HK-2 (cell line): ENCODE data around the gene PXN.
"Not testable (repeated sequence)": the region's sequence is repeated elsewhere in the genome, so short reads cannot be mapped to it uniquely, and the experiment has no call there.

Source experiments
- DNase-seq: peaks from one replicate; pipeline ENCODE4 v3.0.0-alpha.2; 2018; ENCODE audit not compliant: unreplicated experiment

PXN gene

DNA sequence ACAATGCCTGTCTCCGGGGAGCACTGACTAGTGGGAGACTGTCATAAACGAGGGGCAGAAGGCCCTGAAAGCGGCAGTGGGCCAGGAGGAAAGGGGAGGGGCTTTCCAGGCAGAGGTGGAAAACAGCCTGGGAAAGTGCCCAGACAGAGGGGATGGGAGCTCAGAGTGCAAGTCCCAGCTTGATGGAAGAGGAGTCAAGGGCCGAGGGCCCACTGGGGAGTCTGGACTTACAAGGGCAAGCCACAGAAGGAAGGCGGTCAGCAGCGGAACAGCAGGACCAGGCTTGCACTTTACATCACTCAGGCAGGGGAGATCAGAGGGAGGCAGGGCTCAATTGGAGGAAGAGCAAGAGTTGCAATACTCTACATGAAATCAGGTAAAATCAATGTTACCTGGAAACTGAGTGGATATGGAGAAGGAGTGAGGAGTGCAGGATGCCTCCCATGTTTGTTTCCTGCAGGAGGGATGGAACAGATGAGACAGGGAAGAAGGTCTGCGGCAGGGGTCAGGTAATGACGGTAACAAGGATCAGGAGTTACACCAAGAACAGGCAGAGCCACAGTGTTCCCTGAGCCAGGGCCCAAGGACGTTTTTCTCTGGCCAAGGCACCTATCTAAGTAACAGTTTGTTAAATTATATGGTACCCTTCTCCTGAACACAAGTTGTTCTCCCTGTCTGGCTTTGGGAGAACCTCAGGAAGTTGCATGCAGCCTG lies 23.8 kb downstream of the PXN start:
- DNase-seq = no peak

DNA sequence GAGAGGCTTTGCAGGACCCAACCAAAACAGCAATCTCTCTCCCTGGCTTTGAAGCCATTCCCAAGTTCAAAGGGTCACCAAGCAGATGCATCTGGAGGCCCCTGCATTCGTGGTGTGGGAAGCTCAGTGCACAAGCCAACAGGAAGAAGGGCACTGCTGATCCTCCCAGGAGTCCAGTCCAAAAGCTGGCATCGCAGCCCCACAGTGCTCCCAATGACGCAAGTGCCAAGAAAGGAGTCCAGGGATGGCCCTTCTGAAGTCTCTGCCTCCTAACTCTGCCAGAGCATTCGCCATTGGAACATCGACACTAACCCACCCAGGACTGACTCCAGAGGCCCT lies 25.1 kb downstream of the PXN start:
- no peak for DNase-seq

DNA sequence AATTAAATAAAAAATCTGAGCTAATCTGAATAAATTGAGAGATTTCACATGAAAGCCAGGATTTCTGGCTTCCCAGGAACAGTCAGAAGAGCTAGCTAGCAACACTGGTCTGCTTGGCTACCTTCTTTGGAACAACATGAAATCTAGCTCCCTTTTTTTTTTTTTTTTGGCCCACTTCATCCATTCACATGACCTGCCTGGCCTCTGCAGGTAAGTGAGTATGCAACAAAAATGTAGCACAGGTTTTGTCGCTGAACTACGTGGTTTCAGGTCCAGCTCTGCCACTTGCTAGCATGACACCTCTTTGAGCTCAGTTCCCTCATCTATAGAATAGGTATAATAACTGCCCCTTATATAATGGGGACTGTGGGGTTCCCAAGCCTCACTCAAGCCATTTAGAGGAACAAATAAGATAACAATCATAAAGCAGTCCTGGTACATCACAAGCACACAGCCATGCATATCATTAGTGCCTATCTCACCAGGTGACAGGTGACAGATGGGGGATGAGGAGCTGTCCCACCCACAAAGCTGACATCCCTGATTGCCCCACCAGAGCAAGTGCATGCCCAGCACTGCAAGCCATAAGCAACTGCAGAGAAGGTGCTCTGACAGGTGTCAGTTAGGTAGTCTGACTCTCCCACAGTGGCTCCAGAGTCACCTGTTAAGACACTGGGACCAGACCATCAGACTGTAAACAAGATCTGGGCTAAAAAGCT lies 25.6 kb downstream of the PXN start:
- no peak for DNase-seq

DNA sequence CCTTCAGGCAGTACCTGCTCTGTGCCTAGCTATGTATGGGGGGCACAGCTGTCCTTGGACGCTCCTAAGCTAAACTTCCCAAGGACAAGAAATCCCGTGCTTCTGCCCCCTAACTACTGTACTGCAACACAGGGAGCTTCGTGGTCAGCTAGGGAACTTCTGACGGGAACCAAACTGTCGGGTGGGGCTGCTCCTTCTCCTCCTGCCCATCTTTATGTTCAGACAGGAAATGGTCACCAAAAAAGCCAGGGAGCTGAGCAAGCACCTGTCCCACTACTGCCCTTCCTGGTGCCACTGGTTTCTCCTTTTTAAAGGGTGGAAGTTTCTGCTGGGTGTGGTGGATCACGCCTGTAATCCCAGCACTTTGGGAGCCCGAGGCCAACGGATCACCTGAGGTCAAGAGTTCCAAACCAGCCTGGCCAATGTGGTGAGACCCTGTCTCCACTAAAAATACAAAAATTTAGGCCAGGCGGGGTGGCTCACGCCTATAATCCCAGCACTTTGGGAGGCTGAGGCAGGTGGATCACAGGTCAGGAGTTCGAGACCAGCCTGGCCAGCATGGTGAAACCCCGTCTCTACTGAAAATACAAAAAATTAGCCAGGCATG lies 26.6 kb downstream of the PXN start:
- no peak for DNase-seq

DNA sequence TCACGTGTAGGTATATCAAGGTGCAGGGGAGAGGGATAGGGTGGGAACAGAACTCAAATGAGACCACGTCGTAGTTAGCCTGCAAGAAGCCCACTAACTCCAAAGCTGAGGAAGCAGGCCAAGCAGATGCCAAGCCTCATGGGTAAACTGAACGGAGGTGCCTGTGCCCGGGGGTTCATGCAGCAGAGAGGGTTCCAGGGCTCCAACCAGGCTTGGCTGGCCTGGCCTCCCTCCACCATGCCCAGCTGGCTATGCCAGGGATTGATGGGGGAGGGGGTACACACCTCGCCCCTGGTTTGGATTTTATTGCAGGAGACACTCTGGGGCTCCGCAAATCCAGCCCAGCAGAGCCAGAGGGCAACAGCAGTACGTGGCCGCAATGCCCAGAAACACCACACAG lies 27.3 kb downstream of the PXN start:
- no peak for DNase-seq

DNA sequence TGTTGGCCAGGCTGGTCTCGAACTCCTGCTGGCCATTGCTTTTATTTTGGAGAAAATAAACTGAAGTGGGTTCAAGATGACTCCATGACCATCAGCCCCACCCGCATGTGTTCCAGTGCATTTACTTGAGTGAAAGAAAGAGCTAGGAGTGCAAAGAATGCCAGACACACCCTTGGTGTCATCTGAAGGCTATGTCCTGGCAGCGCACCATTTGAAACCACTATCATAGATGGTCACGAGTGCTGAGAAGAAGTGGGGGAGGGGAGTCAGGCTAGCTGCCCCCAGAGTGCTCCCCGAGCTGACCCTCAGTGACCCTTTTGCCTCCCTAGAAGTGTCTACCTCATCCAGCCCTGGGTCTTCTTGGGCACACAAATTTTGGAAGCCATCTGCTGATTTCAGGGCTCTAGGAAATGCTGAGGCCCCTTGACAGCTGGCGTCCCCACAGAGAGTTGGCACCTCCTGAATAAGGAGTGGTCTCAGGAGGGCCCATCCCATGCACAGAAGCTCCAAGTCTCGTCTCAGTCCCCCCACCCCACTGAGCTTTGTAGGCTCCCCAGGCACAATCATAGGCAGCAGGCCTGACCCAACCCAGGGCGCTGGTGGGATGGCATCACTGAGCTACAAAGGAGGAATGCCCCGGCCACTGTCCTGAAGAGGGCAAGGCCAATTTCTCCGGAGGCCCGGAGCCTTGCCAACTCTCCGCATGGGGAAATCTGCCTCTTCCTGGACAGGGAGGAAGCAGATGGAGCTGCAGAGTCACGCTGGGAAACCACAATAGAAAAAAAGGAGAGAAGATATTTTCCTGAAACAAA lies 28.0 kb downstream of the PXN start:
- DNase-seq = no peak

DNA sequence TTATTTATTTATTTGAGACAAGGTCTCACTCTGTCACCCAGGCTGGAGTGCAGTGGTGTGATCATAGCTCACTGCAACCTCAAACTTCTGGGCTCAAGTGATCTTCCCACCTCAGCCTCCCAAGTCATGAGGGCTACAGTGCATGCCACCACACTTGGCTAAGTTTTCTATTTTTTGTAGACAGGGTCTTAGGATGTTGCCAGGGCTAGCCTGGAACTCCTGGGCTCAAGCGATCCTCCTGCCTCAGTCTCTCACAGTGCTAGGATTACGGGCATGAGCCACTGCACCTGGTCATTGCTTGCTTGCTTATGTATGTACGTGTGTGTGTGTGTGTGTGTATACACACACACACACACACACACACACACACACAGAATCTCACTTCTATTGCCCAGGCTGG lies 28.7 kb downstream of the PXN start:
- DNase-seq = not testable (repeated sequence)

DNA sequence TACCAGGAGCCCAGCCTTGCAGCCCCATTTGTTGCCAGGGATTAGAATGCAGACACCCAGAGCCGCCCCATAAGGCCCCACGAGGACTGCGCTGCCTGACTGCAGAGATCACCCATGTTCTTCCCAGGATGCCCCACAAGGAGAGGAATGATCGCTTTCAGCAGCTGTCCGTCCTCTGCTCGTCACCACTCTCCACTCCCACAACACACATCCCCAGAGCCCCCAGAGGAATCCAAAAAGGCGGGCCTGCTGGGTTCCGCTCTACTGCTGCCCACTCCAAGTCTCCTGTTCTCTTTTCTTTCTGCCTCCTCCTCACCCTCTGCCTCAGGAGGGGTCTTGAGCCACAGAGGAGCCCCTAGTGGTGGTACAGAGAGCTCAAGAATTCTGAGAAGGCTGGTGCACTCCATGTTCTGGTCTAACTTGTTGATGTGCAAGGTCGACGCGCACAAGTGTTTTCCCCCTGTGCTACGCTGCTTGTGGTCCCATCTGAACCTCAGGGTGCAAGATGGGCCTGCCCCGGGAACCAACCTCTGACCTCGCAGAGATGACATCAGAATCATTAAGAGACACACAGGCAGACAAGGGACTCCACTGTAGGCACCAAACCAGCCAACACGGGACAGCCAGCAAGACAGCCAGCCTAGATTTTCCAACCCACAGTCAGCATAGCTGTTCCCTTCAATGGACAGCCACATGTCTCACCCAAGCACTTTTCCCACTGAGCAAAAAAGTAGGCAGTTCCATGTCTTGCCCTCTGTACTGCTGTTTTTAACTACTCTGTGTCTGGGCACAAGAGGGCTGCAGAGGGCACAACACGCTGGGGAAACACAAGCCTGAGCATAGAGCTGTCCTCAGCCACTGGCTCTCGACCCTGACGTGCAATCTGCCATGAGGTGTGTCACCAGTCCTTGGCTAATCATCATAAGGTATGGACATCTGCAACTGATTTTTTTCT lies 29.9 kb downstream of the PXN start:
- DNase-seq = peak; percentile 35

DNA sequence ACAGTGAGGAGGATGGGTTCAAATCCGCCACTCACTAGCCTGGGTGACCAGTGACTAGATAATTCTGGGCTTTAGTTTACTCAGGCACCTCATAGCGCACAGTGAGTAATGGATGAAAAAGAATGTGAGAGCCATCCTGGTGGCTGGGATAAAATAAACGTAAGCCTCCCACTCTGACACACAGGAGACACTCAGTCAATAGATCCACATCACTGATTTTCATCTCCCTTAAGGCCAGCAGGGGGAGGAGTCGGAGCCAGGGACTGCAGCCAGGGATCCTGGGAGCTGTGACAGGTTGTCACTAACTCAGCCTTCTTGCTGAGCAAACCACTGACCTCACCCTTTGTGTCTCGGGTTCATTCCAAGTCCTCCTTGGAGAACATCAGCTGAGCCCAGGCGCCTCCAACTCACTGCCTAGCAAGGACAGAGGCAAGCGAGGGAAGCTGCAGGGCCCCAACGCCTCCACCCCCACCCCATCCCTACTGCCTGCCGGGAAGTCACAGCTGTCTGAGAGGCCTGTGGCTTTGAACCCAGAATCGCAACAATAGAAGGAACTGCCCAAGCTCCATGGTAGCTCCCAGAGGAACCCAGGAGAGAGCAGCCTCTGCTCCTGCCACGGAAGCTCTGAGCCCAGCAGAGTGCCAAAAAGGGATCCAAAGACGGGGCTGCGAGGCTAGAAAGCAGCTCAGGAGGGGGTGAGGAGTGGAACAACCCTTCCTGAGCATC lies 30.7 kb downstream of the PXN start:
- DNase-seq = peak; percentile 96

DNA sequence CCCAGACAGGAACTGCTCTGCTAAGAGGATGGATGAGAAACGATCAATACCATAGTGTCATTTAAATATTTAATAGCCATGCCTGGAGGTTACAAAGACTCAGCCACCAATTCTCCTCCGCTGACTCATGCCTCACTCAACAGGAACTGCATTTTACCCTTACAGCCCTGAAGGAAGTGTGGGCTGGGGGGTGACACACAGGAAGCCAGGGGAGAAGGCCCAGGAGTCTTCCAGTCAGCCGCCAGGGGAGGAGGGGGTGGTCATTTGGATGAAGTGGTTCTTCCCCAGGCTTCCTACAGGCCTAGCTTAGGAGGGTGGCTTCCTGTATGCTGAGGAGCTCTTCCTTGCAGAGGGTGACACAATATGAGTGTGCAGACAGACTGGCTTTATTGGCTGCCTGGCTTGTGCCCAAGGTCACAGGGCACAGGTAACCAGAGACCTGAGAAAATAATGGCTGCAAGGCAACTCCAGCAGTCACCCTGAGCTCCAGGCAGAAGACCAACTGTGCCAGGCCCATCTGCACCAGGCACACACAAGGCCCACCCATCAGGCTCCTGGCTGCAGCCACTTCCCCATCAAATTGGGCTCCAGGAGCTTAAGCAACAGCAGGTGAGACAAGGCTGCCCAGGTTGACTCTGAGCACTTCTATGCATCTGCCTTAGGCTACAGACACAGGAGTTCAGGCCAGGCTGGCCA lies 34.1 kb downstream of the PXN start:
- peak; percentile 96 for DNase-seq

DNA sequence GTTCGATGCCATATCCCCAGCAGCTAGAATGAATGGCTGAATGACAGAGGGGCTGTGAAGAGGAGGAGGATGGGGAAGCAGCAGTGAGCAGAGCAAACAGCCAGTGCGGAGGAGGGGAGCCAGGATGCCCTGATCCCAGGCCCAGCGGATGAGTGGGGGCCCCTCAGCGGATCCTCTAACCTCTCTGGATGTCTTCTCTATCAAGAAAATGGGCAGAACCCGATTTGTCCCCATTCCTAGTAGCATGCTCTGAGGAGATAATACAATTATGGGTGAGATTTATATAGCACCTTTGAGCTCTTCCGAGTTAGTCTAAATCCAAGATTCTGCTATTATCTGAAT lies 34.6 kb downstream of the PXN start:
- no peak for DNase-seq

DNA sequence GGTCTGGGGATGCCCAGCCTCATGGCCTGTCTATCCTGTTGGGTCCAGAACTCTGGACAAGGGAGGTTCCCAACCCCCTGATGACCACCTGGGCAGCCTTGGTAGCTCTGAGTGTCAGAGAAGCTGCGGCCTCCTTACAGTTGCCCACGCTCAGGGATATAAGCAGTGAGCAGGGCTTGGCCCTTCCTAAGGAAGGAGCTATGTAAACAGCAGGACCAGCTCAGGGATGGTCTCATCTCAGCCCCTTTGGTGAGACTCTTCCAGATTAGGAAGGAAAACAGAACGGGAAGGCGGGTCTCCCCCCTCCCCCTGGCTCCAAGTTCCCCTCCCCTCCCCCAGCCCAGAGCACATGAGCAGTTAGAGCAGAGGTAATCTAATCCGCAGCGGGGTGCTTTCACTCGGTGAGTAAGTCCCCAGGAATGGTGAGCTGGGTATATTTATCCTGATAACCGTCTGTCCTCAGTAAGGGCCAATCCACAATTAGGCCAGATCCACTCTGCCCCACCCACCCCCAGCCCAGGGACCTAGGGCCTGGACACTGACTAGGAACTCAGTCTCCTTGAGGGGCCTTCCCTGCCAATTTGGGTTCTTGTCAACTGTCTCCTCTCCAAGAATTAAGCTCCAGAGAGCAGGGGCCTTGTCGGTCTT lies 35.1 kb downstream of the PXN start:
- peak; percentile 86 for DNase-seq

DNA sequence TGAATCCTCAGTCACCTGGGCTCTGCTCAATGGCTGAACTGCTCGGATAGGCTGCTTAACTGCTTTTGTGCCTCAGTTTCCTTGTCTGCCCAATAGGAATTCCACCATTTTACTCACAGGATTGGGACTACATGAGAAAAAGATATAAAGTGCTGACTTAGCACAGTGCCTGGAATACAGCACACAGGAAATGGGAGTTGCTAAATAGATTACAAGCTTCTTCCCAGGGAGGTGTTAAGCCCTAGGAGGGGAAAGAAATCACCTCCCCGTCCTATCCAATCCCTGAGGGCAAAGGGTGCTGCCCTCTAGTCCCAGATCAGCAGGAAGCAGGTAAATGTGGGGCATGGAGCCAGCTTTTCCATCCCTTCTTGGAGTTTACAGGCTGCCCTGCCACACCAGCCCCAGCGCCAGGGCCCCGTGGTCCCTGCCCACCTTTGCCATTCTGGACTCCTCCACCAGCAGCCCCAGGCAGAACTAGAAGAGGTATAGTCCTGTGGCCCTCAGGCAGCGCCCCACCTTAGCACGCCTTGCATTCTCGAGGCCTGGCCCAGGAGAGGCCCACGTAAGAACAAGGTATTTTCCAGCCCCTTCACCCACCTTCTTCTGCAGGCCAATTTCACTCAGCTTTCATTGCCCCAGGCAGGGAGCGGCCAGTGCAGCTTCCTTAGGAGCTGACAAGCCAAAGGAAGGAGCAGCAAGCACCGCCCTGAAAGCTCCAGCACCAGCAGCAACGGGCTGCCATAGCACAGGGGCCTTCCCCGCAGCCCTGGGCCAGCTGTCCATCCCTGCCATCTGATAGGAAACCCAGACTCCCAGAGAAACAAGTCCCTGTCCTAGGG lies 35.8 kb downstream of the PXN start:
- peak; percentile 58 for DNase-seq

DNA sequence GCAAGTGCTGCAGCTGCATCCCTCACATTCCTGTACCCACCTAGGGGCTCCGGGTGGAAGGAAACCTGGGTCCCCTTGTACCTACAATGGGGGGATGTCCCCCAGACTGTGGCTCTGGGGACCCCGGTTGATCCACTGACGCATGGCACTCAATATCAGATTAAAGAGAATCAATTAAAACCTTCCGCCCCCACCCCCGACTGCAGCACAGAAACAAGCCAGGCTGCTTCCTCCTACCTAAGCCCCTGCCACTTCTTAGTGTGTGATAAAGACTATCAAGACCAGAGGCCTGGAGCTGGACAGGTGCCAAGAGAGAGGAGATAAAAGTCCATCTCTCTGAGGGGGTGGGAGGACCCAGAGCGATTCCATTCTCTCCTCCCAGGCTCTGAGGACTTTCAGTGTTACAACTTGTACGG lies 36.5 kb downstream of the PXN start:
- peak; percentile 39 for DNase-seq

DNA sequence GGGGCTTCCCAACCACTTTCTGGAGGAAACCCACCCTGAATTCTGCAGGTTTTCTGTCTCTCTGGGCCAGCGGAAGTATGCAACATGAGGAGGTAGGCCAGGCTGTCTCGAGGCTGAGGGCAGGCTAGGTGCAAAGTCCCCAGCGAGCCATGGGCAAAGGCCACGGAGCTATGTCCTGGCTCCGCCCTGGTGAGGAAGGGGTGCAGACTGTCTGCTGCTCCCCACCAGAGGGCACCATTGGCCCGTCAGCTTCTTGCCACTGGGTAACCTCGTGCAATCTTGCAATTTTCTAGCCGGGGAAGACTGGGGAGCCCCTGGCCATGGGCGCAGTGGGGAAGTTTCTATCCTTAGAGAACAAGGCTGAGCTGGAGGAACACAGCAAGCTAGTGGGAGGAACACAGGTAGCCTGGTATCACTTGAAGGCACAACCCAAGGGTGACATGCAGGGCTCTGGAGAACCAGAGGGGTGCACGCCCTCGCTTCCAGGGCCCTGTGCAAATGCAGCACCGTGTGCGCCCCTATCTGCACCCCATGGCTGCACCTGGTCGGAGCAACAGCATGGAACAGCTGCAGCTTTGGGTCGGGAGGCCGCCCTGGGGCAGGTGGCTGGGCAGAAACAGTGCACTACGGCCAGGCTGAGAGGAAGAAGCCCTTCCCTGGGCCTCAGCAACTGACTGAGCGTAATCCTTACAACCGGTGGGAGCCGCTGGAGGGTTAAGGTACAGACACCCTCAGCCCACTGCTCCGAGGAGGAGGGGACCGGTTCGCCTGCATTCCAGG lies 37.0 kb downstream of the PXN start:
- peak; percentile 86 for DNase-seq

DNA sequence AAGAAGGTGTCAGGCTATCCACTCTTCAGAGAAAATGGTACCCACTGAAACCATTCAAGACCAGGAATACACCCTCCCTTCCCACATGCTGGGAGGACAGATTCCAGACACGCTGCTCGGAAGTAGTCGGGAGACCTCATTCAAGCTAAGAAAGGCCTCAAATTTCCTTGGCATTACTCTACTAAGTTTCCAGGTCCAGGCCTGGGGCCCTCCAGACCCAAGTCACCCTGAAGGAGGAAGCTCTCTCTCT lies 37.6 kb downstream of the PXN start:
- no peak for DNase-seq

DNA sequence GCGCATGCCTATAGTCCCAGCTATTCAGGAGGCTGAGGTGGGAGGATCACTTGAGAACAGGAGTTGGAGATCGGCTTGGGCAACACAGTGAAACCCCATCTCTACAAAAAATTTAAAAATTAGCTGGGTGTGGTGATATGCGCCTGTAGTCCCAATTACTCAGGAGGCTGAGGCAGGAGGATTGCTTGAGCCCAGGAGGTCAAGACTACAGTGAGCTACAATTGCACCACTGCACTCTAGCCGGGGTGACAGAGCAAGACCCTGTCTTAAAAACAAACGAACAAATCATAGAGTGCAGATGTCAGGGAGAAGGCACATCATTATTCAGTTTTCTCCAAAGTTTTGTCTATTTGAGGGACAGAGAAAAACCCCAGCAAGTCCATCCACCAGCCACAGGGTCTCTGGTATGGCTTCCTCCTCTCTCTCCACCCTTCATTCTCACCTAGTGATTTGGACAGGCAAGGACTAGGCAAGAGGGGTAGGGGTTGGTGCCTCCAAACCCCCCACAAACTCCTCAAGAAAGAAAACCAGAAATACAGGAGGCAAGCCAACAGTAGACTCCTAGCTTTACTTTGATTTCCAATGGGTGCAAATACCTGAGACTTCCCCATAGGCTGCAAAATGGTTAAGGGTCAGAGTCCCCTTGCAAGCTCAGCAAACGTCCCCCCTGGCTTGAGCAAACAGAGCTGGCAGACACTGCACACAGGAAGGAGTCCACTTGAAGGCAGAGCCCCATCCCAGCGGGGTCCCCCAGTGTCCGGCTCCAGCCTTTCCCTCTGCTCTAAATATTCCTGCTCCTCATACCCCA lies 38.1 kb downstream of the PXN start:
- DNase-seq = no peak
